IMR-90 (cell line): ENCODE data around the gene ENOX1.

Experiments
- CEBPB ChIP-seq: IDR thresholded peaks from 2 replicates; pipeline ENCODE4 v1.6.1; 2012; ENCODE audit warnings: low read depth, low read length, improper control_type of control experiment
- CHD1 ChIP-seq: IDR thresholded peaks from 2 replicates; pipeline ENCODE4 v1.6.1; 2012; ENCODE audit warnings: low read depth, low read length, improper control_type of control experiment
- MAFK ChIP-seq: IDR thresholded peaks from 2 replicates; pipeline ENCODE4 v1.6.1; 2012; ENCODE audit warnings: low read depth, low read length, improper control_type of control experiment
- MAZ ChIP-seq: IDR thresholded peaks from 2 replicates; pipeline ENCODE4 v1.6.1; 2012; ENCODE audit warnings: low read depth, mild to moderate bottlenecking, low read length, improper control_type of control experiment, moderate library complexity, borderline replicate concordance
- MXI1 ChIP-seq: IDR thresholded peaks from 2 replicates; pipeline ENCODE4 v1.6.1; 2012; ENCODE audit warnings: low read depth, mild to moderate bottlenecking, low read length, moderate library complexity, borderline replicate concordance
- POLR2A ChIP-seq: IDR thresholded peaks from 2 replicates; pipeline ENCODE4 v1.6.1; 2012; ENCODE audit warnings: mild to moderate bottlenecking, low read depth, low read length
- RAD21 ChIP-seq: IDR thresholded peaks from 2 replicates; pipeline ENCODE4 v1.6.1; 2012; ENCODE audit warnings: low read length, improper control_type of control experiment
- RFX5 ChIP-seq: IDR thresholded peaks from 2 replicates; pipeline ENCODE4 v1.8.0; 2012; ENCODE audit warnings: low read depth, mild to moderate bottlenecking, low read length, moderate library complexity
- SMC3 ChIP-seq: fragments of 150-350 bp; IDR thresholded peaks from 2 replicates; pipeline ENCODE4 v1.6.1; 2016; ENCODE audit warnings: low read depth, mild to moderate bottlenecking, antibody characterized with exemption, low read length, moderate library complexity
- TF ChIP-seq, protein P1 (sequence below): fragments of 150-350 bp; IDR thresholded peaks from 2 replicates; pipeline ENCODE4 v1.6.1; 2016; ENCODE audit warnings: low read depth, mild to moderate bottlenecking, low read length, moderate library complexity, borderline replicate concordance
- TF ChIP-seq, protein P2 (sequence below): conservative IDR thresholded peaks from 2 replicates; pipeline ENCODE4 v1.5.1; 2012; ENCODE audit warnings: mild to moderate bottlenecking, low read depth, low read length, improper control_type of control experiment
- TF ChIP-seq, protein P3 (sequence below): fragments of 150-350 bp; IDR thresholded peaks from 2 replicates; pipeline ENCODE4 v1.6.1; 2017; ENCODE audit warnings: mild to moderate bottlenecking, antibody characterized with exemption, low read length, low read depth

DNA sequence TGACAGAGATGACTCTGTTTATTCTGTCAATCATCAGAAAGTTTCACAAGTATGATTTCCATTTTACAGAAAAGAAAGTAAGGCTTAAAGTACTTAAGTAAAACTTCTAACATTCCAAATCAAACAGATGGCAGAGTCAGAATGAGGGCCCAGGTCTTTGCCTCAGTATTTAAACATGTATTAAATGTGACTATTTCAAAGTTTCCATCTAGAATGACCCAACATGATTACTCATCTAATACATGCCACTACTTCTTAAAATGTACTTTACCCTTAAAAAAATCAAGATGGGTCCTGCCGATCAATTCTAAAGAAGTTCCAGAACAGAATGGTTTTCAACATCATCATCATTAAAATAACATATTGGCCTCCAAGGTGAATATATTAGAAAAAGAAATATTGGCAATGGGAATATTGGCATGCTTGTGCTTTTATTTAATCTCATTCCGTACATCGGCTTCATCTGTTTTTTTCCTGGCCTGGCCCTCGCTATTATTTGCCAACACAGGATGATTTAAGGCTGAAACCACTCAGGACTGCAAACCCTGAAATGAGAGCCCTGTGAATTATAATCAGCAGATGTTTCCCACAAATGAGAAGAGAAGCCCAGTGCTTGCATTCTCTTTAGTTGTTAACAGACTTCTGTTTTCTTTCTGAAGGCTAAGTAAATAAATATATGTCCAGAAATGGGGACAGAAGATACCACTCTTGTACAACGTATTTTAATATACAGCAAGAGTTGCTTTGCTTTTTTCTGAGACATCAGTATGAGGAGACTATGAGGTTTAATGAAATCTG, 423.4 kb downstream of the ENOX1 start:
- TF ChIP-seq POLR2A (no peak), SMC3 (no peak), RFX5 (no peak), RAD21 (no peak), MAFK (no peak), CHD1 (no peak), MXI1 (no peak), MAZ (no peak), CEBPB (no peak)
- TF ChIP-seq, protein P1, sequence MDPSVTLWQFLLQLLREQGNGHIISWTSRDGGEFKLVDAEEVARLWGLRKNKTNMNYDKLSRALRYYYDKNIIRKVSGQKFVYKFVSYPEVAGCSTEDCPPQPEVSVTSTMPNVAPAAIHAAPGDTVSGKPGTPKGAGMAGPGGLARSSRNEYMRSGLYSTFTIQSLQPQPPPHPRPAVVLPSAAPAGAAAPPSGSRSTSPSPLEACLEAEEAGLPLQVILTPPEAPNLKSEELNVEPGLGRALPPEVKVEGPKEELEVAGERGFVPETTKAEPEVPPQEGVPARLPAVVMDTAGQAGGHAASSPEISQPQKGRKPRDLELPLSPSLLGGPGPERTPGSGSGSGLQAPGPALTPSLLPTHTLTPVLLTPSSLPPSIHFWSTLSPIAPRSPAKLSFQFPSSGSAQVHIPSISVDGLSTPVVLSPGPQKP = no peak
- TF ChIP-seq, protein P2, sequence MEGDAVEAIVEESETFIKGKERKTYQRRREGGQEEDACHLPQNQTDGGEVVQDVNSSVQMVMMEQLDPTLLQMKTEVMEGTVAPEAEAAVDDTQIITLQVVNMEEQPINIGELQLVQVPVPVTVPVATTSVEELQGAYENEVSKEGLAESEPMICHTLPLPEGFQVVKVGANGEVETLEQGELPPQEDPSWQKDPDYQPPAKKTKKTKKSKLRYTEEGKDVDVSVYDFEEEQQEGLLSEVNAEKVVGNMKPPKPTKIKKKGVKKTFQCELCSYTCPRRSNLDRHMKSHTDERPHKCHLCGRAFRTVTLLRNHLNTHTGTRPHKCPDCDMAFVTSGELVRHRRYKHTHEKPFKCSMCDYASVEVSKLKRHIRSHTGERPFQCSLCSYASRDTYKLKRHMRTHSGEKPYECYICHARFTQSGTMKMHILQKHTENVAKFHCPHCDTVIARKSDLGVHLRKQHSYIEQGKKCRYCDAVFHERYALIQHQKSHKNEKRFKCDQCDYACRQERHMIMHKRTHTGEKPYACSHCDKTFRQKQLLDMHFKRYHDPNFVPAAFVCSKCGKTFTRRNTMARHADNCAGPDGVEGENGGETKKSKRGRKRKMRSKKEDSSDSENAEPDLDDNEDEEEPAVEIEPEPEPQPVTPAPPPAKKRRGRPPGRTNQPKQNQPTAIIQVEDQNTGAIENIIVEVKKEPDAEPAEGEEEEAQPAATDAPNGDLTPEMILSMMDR = no peak
- TF ChIP-seq, protein P3, sequence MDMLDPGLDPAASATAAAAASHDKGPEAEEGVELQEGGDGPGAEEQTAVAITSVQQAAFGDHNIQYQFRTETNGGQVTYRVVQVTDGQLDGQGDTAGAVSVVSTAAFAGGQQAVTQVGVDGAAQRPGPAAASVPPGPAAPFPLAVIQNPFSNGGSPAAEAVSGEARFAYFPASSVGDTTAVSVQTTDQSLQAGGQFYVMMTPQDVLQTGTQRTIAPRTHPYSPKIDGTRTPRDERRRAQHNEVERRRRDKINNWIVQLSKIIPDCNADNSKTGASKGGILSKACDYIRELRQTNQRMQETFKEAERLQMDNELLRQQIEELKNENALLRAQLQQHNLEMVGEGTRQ = no peak
